ENCODE measurements around the gene SLC44A5.
"Not testable (repeated sequence)": the region's sequence is repeated elsewhere in the genome, so short reads cannot be mapped to it uniquely, and the experiment has no call there.

The SLC44A5 gene

DNA sequence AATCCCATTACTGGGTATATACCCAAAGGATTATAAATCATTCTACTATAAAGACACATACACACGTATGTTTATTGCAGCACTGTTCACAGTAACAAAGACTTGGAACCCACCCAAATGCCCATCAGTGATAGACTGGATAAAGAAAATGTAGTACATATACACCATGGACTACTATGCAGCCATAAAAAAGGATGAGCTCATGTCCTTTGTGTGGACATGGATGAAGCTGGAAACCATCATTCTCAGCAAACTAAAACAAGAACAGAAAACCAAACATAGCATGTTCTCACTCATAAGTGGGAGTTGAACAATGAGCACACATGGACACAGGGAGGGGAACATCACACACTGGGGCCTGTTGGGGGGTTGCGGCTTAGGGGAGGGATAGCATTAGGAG lies 347.3 kb downstream of the SLC44A5 start:
- 100% methylated on average over 1 of the region's 2 CpGs for WGBS
- H3K36me3 ChIP-seq (ENCODE audit: insufficient read depth, low read length); H3K9ac ChIP-seq (ENCODE audit: low read depth, low read length); H3K27me3 ChIP-seq (ENCODE audit: insufficient read depth, low read length); H3K27ac ChIP-seq (ENCODE audit: low read depth, low read length); H3K4me1 ChIP-seq (ENCODE audit: insufficient read depth, low read length); H3K9me3 ChIP-seq (ENCODE audit: insufficient read depth, low read depth, low read length); H3K4me3 ChIP-seq (ENCODE audit: low read length): not testable (repeated sequence)

DNA sequence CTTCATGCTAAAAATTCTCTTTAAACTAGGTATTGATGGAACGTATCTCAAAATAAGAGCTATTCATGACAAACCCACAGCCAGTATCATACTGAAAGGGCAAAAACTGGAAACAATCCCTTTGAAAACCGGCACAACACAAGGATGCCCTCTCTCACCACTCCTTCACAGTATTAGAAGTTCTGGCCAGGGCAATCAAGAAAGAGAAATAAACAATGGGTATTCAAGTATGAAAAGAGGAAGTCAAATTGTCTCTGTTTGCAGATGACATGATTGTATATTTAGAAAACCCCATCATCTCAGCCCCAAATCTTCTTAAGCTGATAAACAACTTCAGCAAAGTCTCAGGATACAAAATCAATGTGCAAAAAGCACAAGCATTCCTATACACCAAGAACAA lies 349.0 kb downstream of the SLC44A5 start:
- H3K4me3 ChIP-seq (ENCODE audit: low read length); H3K9ac ChIP-seq (ENCODE audit: low read depth, low read length); H3K27me3 ChIP-seq (ENCODE audit: insufficient read depth, low read length); H3K4me1 ChIP-seq (ENCODE audit: insufficient read depth, low read length); H3K36me3 ChIP-seq (ENCODE audit: insufficient read depth, low read length); H3K9me3 ChIP-seq (ENCODE audit: insufficient read depth, low read depth, low read length); H3K27ac ChIP-seq (ENCODE audit: low read depth, low read length): not testable (repeated sequence)
- 100% methylated on average over 2 of the region's 2 CpGs for WGBS

DNA sequence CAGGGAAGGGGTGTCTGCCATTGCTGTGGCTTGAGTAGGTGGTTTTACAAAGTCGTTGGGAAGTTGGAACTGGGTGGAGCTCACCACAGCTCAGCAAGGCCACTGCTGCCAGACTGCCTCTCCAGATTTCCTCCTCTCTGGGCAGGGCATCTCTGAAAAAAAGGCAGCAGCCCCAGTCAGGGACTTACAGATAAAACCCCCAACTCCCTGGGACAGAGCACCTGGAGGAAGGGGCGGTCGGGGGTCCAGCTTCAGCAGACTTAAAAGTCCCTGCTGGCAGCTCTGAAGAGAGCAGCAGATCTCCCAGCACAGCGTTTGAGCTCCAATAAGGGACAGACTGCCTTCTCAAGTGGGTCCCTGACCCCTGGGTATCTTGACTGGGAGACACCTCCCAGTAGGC lies 352.6 kb downstream of the SLC44A5 start:
- H3K4me1 ChIP-seq (ENCODE audit: insufficient read depth, low read length): no peaks in the 10 kb centered on the region
- no peaks in the 10 kb centered on the region for H3K27me3 ChIP-seq (ENCODE audit: insufficient read depth, low read length)
- H3K36me3 ChIP-seq (ENCODE audit: insufficient read depth, low read length): no peaks in the 10 kb centered on the region
- no peak overlapping the region for H3K4me3 ChIP-seq (ENCODE audit: low read length)
- WGBS: 94% methylated on average over 4 of the region's 4 CpGs
- no peaks in the 10 kb centered on the region for H3K9me3 ChIP-seq (ENCODE audit: insufficient read depth, low read depth, low read length)
- H3K27ac ChIP-seq (ENCODE audit: low read depth, low read length): no peak overlapping the region
- no peak overlapping the region for H3K9ac ChIP-seq (ENCODE audit: low read depth, low read length)

DNA sequence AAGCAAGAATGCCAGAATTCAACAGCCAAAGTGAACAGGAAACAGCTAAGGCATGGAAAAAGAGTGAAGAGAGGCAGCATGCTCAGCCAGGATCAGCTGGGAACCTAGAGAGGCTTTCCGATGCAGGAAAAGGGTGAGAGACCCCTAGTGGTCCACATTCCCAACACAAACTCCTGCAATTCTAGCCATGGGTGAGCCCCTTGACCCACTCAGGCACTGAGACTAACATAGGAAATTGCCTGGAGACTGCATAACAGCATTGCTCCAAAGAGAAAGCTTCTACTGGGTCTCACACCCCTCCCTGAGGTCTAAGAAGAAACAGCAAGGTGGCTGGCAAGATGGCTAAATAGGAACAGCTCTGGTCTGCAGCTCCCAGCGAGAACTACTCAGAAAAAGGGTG lies 353.5 kb downstream of the SLC44A5 start:
- H3K4me1 ChIP-seq (ENCODE audit: insufficient read depth, low read length): no peaks in the 10 kb centered on the region
- H3K36me3 ChIP-seq (ENCODE audit: insufficient read depth, low read length): no peaks in the 10 kb centered on the region
- no peak overlapping the region for H3K4me3 ChIP-seq (ENCODE audit: low read length)
- no peaks in the 10 kb centered on the region for H3K27me3 ChIP-seq (ENCODE audit: insufficient read depth, low read length)
- no peaks in the 10 kb centered on the region for H3K9me3 ChIP-seq (ENCODE audit: insufficient read depth, low read depth, low read length)
- WGBS: 61% methylated on average over 2 of the region's 2 CpGs
- no peak overlapping the region for H3K27ac ChIP-seq (ENCODE audit: low read depth, low read length)
- no peak overlapping the region for H3K9ac ChIP-seq (ENCODE audit: low read depth, low read length)

GRCh38 chr1:75250114-75250513 lies 360.8 kb downstream of the SLC44A5 start:
- not testable (repeated sequence) for H3K27me3 ChIP-seq (ENCODE audit: insufficient read depth, low read length); H3K9me3 ChIP-seq (ENCODE audit: insufficient read depth, low read depth, low read length); H3K4me3 ChIP-seq (ENCODE audit: low read length); H3K36me3 ChIP-seq (ENCODE audit: insufficient read depth, low read length); H3K4me1 ChIP-seq (ENCODE audit: insufficient read depth, low read length); H3K9ac ChIP-seq (ENCODE audit: low read depth, low read length); H3K27ac ChIP-seq (ENCODE audit: low read depth, low read length)
- WGBS: 94% methylated on average over 2 of the region's 4 CpGs

DNA sequence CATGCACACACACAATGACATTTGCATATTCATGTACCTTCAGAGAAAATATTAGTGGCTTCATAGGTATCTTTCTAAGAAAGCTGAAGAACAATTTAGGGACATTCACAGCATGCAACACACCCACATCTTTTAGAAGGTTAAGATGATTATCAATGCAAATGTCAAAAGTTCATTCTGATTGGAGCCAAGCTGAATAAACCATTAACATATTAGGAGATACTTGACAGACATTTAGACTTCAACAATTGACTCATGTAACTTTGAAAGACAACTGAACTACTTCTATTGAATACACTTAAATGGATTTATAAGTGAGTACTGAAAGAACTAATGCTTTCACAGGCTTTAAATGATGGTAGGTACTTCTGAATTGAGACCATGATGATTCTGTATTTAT lies 365.7 kb downstream of the SLC44A5 start:
- Histone ChIP-seq H3K36me3 (ENCODE audit: insufficient read depth, low read length) (no peaks in the 10 kb centered on the region), H3K9me3 (ENCODE audit: insufficient read depth, low read depth, low read length) (no peaks in the 10 kb centered on the region), H3K27me3 (ENCODE audit: insufficient read depth, low read length) (no peaks in the 10 kb centered on the region), H3K4me3 (ENCODE audit: low read length) (no peak overlapping the region), H3K9ac (ENCODE audit: low read depth, low read length) (no peak overlapping the region), H3K27ac (ENCODE audit: low read depth, low read length) (no peak overlapping the region), H3K4me1 (ENCODE audit: insufficient read depth, low read length) (no peaks in the 10 kb centered on the region)

DNA sequence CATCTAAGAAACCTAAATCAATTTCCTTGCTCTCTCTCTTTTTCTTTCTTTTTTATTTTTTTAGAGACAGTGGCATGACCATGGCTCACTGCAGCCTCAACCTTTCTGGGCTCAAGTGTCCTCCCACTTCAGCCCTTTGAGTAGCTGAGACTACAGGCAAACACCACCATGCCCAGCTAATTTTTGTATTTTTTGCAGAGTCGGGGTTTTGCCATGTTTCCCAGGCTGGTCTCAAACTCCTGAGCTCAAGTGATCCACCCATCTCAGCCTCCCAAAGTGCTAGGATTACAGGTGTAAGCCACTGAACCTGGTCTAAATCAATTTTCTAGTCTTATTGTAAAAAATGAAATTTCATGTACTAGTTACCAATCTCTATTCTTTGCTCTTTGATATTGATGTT lies 367.8 kb downstream of the SLC44A5 start:
- WGBS: 96% methylated on average over 1 of the region's 1 CpG
- no peak overlapping the region for H3K9ac ChIP-seq (ENCODE audit: low read depth, low read length)
- H3K27me3 ChIP-seq (ENCODE audit: insufficient read depth, low read length): no peaks in the 10 kb centered on the region
- H3K9me3 ChIP-seq (ENCODE audit: insufficient read depth, low read depth, low read length): no peaks in the 10 kb centered on the region
- no peaks in the 10 kb centered on the region for H3K36me3 ChIP-seq (ENCODE audit: insufficient read depth, low read length)
- H3K27ac ChIP-seq (ENCODE audit: low read depth, low read length): no peak overlapping the region
- no peaks in the 10 kb centered on the region for H3K4me1 ChIP-seq (ENCODE audit: insufficient read depth, low read length)
- no peak overlapping the region for H3K4me3 ChIP-seq (ENCODE audit: low read length)

DNA sequence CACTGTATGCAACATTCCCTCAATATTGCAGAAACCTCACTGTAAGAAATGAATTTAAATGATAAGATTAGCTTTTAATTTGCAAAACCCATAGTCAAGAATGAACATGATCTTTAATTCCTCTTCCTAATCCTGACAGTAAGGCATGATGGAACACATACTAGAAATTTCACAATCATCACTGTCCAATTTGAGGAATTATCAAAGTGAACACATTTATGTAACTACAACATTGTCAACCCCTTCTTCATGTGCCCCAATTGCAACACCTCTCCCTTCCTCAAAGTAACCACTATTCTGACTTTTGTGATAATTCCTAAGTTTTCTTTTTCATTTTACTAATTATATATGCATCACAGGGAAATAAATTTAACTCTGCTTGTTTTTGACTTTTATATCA lies 373.6 kb downstream of the SLC44A5 start:
- no peaks in the 10 kb centered on the region for H3K9me3 ChIP-seq (ENCODE audit: insufficient read depth, low read depth, low read length)
- H3K4me3 ChIP-seq (ENCODE audit: low read length): no peak overlapping the region
- no peak overlapping the region for H3K9ac ChIP-seq (ENCODE audit: low read depth, low read length)
- no peaks in the 10 kb centered on the region for H3K27me3 ChIP-seq (ENCODE audit: insufficient read depth, low read length)
- H3K4me1 ChIP-seq (ENCODE audit: insufficient read depth, low read length): no peaks in the 10 kb centered on the region
- no peaks in the 10 kb centered on the region for H3K36me3 ChIP-seq (ENCODE audit: insufficient read depth, low read length)
- H3K27ac ChIP-seq (ENCODE audit: low read depth, low read length): no peak overlapping the region

DNA sequence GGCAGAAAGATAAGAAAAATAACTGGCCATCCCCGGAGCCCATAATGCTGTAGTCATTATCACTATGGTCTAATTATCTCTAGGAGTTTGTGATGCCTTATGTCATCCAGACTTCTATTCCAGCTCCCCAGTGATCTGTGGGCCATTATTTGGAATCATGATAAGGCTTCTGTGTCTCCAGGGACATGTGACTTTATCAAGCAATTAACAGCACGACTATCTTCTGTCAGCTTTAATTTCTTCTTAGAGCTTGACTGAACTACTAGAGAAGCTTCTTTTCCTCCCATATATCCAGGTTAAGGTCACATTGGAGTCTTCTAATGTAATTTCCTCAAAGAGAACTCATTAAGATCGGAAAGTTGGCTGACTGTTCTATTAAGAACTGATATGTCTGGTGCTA lies 376.4 kb downstream of the SLC44A5 start:
- no peaks in the 10 kb centered on the region for H3K27me3 ChIP-seq (ENCODE audit: insufficient read depth, low read length)
- WGBS: 94% methylated on average over 3 of the region's 3 CpGs
- H3K4me3 ChIP-seq (ENCODE audit: low read length): no peak overlapping the region
- H3K9ac ChIP-seq (ENCODE audit: low read depth, low read length): no peak overlapping the region
- H3K36me3 ChIP-seq (ENCODE audit: insufficient read depth, low read length): no peaks in the 10 kb centered on the region
- H3K9me3 ChIP-seq (ENCODE audit: insufficient read depth, low read depth, low read length): no peaks in the 10 kb centered on the region
- H3K27ac ChIP-seq (ENCODE audit: low read depth, low read length): no peak overlapping the region
- no peaks in the 10 kb centered on the region for H3K4me1 ChIP-seq (ENCODE audit: insufficient read depth, low read length)

DNA sequence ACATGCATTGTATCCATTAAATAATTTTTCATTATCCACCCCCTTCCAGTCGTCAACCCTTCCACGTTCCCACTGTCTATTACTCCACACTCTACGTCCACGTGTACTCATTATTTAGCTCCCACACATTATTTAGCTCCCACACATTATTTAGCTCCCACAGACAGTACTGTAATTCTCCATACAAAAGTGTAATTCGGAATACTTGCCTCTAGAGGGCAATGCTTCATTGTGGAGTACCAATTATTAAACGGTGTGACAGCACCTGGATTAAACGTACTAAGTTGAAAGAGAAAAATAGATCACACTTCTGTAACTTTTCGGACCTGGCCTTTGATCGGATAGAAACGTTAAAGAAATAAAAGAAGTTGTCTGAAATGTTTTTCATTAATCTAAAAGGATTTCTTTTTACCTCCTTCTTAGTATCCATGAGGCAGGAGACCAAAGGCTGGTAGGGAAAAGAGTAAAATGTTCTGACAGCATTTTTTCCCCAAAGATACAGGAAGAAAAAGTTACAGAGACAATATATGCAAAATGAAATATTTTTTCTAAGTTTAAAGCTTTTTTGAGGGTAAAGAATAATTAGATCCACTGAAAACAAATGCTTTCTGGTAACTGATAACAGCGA lies 377.5 kb downstream of the SLC44A5 start:
- Histone ChIP-seq H3K9me3 (ENCODE audit: insufficient read depth, low read depth, low read length) (no peaks in the 10 kb centered on the region), H3K4me3 (ENCODE audit: low read length) (no peak overlapping the region), H3K27me3 (ENCODE audit: insufficient read depth, low read length) (no peaks in the 10 kb centered on the region), H3K36me3 (ENCODE audit: insufficient read depth, low read length) (no peaks in the 10 kb centered on the region), H3K9ac (ENCODE audit: low read depth, low read length) (no peak overlapping the region), H3K27ac (ENCODE audit: low read depth, low read length) (no peak overlapping the region), H3K4me1 (ENCODE audit: insufficient read depth, low read length) (no peaks in the 10 kb centered on the region)
- WGBS: 51% methylated on average over 9 of the region's 11 CpGs

- Histone ChIP-seq H3K36me3 (ENCODE audit: insufficient read depth, low read length) (0 out of 2 replicates have a peak, but pooled peaks cover 3% of the 10 kb centered on the region), H3K9ac (ENCODE audit: low read depth, low read length) (no peak overlapping the region), H3K4me3 (ENCODE audit: low read length) (no peak overlapping the region), H3K27ac (ENCODE audit: low read depth, low read length) (no peak overlapping the region), H3K9me3 (ENCODE audit: insufficient read depth, low read depth, low read length) (no peaks in the 10 kb centered on the region), H3K27me3 (ENCODE audit: insufficient read depth, low read length) (no peaks in the 10 kb centered on the region), H3K4me1 (ENCODE audit: insufficient read depth, low read length) (no peaks in the 10 kb centered on the region)
- 95% methylated on average over 2 of the region's 3 CpGs for WGBS
Measured at GRCh38 chr1:75220072-75220471, 390.8 kb downstream of the SLC44A5 start.

- Histone ChIP-seq H3K9me3 (ENCODE audit: insufficient read depth, low read depth, low read length) (no peaks in the 10 kb centered on the region), H3K36me3 (ENCODE audit: insufficient read depth, low read length) (no peaks in the 10 kb centered on the region)
Measured at GRCh38 chr1:75214017-75214416, 396.9 kb downstream of the SLC44A5 start.

More at GRCh38 chr1:75214017-75214416, 396.9 kb downstream of the SLC44A5 start:
- H3K27me3 ChIP-seq (ENCODE audit: insufficient read depth, low read length): no peaks in the 10 kb centered on the region
- H3K27ac ChIP-seq (ENCODE audit: low read depth, low read length): no peak overlapping the region
- H3K4me3 ChIP-seq (ENCODE audit: low read length): no peak overlapping the region
- no peak overlapping the region for H3K9ac ChIP-seq (ENCODE audit: low read depth, low read length)
- no peaks in the 10 kb centered on the region for H3K4me1 ChIP-seq (ENCODE audit: insufficient read depth, low read length)
